ENCODE data around the gene C14orf119.

C14orf119 gene

GRCh38 chr14:23062002-23062401 is 33.3 kb upstream of the C14orf119 start:
- DNase-seq: no peak

DNA sequence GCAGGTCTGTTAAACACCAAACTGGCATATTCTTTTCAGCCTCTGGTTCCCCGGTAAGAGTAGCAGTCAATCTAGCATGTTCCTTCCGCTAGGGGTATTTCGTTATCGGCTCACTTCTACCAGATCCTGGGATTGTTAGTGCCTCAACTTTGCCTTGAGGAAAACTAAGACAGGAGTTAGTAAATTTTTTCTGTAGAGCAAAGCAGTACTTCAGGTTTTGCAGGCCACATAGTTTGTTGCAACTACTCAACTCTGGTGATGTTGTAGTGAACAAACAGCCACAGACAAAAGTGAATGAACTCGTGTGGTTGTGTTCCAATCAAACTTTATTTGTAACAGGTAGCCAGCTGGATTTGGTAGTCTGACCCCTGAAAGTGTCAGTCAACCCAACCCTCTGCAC is 31.7 kb upstream of the C14orf119 start:
- DNase-seq: no peak

GRCh38 chr14:23066368-23066767 is 28.9 kb upstream of the C14orf119 start:
- no peak for DNase-seq

DNA sequence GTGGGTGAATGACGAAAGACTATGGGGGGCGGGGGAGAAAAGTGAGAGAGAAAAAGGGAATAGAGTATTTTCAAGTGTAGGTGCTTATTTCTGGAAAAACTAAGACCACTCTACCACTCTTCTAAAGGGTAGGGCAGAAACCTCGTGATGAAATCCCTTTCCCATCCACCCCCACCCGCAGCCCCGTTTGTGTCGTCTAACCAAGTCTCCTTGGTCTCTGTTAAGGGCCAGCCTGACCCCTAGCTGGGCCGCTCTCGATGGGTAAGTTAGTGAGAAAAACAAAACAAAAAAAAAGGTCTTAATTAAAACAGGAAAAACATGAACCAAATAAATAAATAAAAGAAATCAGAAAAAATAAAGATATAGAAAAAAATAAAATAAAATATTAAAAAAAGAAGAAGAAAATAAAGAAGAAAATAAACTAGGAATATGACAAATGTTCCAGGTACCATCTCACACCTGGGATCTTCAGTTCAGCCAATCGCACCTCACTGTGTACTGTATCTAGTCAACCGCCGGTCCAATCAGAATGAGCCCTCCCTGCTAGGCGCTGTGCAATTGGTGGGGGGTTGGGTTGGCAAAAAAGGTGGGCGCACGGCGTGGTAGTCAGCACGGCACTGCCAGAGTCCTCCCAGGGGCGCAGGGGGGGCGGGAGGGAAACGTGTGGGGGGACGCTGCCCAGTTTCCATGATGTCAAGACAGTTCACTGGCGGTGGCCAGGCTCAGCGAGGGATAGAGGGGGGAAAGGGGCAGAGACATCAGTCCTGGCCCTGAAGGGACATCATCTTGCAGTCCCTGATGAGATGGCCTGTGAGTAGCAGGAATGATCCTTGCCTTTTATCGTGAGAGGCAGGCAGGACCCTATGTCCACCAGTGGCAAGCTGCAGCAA is 28.2 kb upstream of the C14orf119 start:
- no peak for DNase-seq

GRCh38 chr14:23067847-23068788 is 27.2 kb upstream of the C14orf119 start:
- no peak for DNase-seq

- DNase-seq: peak; percentile 59
These were observed 26.4 kb upstream of the C14orf119 start for GRCh38 chr14:23068789-23069412.

- DNase-seq: no peak
These were observed 25.9 kb upstream of the C14orf119 start for GRCh38 chr14:23069413-23069806.

DNA sequence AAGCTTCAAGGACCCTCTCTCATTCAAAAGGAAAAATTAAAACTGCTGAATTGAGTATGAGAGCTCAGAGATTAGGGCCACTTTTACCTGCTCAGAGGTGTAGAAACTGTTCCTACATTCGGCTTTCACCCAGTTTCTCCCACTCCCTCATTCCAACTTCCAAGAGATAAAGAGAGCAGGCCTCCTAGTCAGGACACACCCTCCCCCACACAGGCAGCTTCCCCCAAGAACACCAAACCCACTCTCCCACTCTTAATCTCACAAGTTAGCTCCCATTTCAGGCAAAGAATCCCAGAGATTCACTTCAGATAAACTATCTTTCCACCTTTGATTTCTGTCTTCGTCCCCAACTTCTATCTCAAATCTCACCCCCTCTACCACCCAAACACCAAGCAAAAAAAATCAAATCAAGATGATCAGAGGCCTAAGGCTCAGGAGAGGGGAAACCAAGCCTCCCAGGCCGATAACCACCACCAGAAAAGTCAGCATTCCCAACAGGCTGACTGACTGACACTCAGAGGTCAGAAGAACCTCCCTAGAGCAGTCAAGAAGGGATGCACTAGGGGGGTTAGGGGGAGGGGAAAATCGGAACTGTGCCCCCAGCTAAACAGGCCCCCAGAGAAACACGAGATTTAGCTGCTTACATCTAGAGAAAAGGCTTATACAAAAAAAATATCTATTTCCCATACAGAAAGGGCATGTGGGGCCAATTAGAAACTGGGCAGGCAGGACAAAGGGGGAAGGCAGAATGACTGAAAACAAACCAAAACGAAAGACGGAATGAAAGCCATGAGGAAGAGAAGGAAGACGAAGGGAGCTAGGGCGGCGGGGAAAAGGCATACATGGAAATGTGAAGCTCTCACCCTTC is 24.8 kb upstream of the C14orf119 start:
- no peak for DNase-seq

GRCh38 chr14:23071244-23071920 is 23.9 kb upstream of the C14orf119 start:
- DNase-seq: peak; percentile 68

- DNase-seq: no peak
These were observed 23.3 kb upstream of the C14orf119 start for GRCh38 chr14:23071921-23072539.

GRCh38 chr14:23074906-23075305 is 20.4 kb upstream of the C14orf119 start:
- DNase-seq: no peak

- no peak for DNase-seq
These were observed 18.4 kb upstream of the C14orf119 start for GRCh38 chr14:23076785-23077408.

- no peak for DNase-seq
These were observed 17.3 kb upstream of the C14orf119 start for GRCh38 chr14:23077962-23078361.

- no peak for DNase-seq
These were observed 16.6 kb upstream of the C14orf119 start for GRCh38 chr14:23078692-23079116.

DNA sequence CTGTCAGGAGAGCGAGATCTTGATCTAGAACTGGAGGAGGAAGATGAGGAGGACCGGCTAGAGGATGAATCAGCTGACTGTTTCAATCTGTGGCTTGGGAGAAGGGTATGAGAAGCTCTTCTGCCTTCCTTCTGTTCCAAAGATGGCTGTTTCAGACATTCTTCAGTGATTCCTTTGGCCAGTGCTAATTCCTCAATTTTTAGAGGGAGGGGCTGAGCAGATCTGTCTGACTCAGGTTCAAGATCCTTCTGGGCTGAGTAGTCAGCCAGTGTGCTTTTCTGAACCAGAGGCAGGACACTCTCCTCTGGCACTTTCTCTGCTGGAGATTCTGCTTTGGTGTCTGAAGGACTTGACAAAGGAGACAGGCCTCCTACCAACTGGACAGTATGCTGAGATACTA is 15.6 kb upstream of the C14orf119 start:
- no peak for DNase-seq

GRCh38 chr14:23080474-23080873 is 14.8 kb upstream of the C14orf119 start:
- no peak for DNase-seq

DNA sequence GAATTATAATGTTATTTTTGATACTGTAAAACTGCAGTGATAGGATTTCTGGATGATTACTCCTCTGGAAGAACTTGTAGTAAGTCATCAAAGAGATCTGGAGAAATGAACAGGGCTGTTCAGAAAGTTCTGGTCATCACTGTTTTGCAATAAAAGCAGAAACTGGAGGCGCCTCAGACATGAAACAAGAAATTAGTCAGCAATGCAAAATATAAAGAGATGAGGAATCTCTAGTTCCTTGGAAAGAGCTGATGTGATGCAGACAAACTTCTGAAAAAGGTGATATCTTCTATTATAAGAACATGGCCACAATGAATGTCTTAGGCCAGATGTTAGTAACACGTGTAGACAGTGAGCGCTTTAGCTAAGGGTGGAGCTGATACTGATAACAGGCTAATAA is 9.8 kb upstream of the C14orf119 start:
- DNase-seq: no peak

- no peak for DNase-seq
These were observed 8.7 kb upstream of the C14orf119 start for GRCh38 chr14:23086565-23086964.

GRCh38 chr14:23089498-23090253 is 5.6 kb upstream of the C14orf119 start:
- DNase-seq: no peak

DNA sequence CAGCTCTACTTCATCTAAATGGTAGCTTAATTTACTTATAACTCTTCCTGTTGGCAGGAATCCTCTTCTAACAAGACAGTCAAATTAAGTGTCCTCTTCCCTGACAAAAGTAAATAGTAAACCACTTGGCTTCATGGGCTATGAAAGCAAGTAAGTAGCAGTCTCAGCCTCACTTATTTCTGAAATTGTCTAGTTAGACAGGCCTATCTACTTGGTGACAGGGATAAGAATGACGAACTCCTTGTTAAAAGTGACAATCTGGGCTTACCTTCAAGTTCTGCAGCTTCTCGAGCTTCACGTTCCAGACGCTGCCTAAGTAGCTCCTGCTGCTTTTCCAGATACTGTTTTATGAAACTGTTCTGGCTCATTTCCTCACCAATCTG is 5.1 kb upstream of the C14orf119 start:
- DNase-seq: no peak

Data from activated T-cell treated with anti-CD3 and anti-CD28 coated beads for 4 hours (primary cell).